RWPE2 (cell line): ENCODE results near the gene DIP2C.

Experiments used
- ATAC-seq: fragments of 200-7000 bp; cut with Tn5 transposase; 3 replicates; pipeline ENCODE4 v1.9.1; 2021; ENCODE audit warnings: low read depth
- DNase-seq: peaks from one replicate; pipeline ENCODE4 v3.0.0-alpha.2; 2020; ENCODE audit warnings: low spot score
- H3K27ac ChIP-seq: fragments of 450-650 bp; 2 replicates; pipeline ENCODE4 v1.5.1; 2017; ENCODE audit warnings: mild to moderate bottlenecking; ENCODE audit not compliant: poor library complexity, severe bottlenecking
- H3K27me3 ChIP-seq: fragments of 250-450 bp; sonication (Bioruptor Pico); 2 replicates; pipeline ENCODE4 v1.5.1; 2021; ENCODE audit warnings: mild to moderate bottlenecking, moderate library complexity; ENCODE audit not compliant: insufficient read depth, poor library complexity, severe bottlenecking
- H3K36me3 ChIP-seq: fragments of 250-450 bp; sonication (Bioruptor Pico); 2 replicates; pipeline ENCODE4 v1.5.1; 2020; ENCODE audit warnings: low read depth, mild to moderate bottlenecking, moderate library complexity
- H3K4me1 ChIP-seq: fragments of 250-450 bp; sonication (Bioruptor Pico); 2 replicates; pipeline ENCODE4 v1.5.1; 2021; ENCODE audit warnings: mild to moderate bottlenecking, moderate library complexity; ENCODE audit not compliant: insufficient read depth, poor library complexity, severe bottlenecking
- H3K4me3 ChIP-seq: fragments of 250-450 bp; sonication (Bioruptor Pico); 2 replicates; pipeline ENCODE4 v1.5.1; 2021; ENCODE audit warnings: mild to moderate bottlenecking, moderate library complexity; ENCODE audit not compliant: severe bottlenecking
- H3K9me3 ChIP-seq: fragments of 250-450 bp; sonication (Bioruptor Pico); 2 replicates; pipeline ENCODE4 v1.5.1; 2021; ENCODE audit warnings: mild to moderate bottlenecking, moderate library complexity; ENCODE audit not compliant: severe bottlenecking
- CTCF ChIP-seq: fragments of 450-650 bp; IDR thresholded peaks from one replicate; pipeline ENCODE4 v1.5.1; 2017; ENCODE audit warnings: mild to moderate bottlenecking, moderate library complexity; ENCODE audit not compliant: poor library complexity, severe bottlenecking

Gene DIP2C

GRCh38 chr10:511849-512191 lies 177.6 kb downstream of the DIP2C start:
- DNase-seq = no peak
- Histone ChIP-seq H3K9me3 (no peaks in the 10 kb centered on the region), H3K4me3 (no peak overlapping the region), H3K4me1 (peaks cover 2% of the 10 kb centered on the region), H3K36me3 (no peaks in the 10 kb centered on the region), H3K27ac (no peak overlapping the region), H3K27me3 (no peaks in the 10 kb centered on the region)
- no peak for ATAC-seq
- TF ChIP-seq CTCF = no peak

- ATAC-seq = peak; percentile 91
- no peaks in the 10 kb centered on the region for H3K9me3 ChIP-seq
- no peaks in the 10 kb centered on the region for H3K36me3 ChIP-seq
- no peak for DNase-seq
- no peaks in the 10 kb centered on the region for H3K27me3 ChIP-seq
- no peak overlapping the region for H3K4me3 ChIP-seq
- H3K27ac ChIP-seq = no peak overlapping the region
- peaks cover 2% of the 10 kb centered on the region for H3K4me1 ChIP-seq
- peak; percentile 92 for TF ChIP-seq CTCF
Measured at GRCh38 chr10:511101-511848, 178.2 kb downstream of the DIP2C start.

GRCh38 chr10:510415-510881 lies 179.0 kb downstream of the DIP2C start:
- no peak for ATAC-seq
- H3K27ac ChIP-seq = no peak overlapping the region

GRCh38 chr10:509361-510102 lies 179.9 kb downstream of the DIP2C start:
- Histone ChIP-seq H3K27ac (no peak overlapping the region), H3K9me3 (no peaks in the 10 kb centered on the region), H3K4me1 (peaks cover 2% of the 10 kb centered on the region), H3K36me3 (no peaks in the 10 kb centered on the region), H3K27me3 (no peaks in the 10 kb centered on the region), H3K4me3 (no peak overlapping the region)
- TF ChIP-seq CTCF = no peak
- DNase-seq = no peak
- no peak for ATAC-seq

More at GRCh38 chr10:510415-510881, 179.0 kb downstream of the DIP2C start:
- Histone ChIP-seq H3K4me3 (no peak overlapping the region), H3K36me3 (no peaks in the 10 kb centered on the region), H3K9me3 (no peaks in the 10 kb centered on the region), H3K27me3 (no peaks in the 10 kb centered on the region), H3K4me1 (peaks cover 2% of the 10 kb centered on the region)
- DNase-seq = no peak
- TF ChIP-seq CTCF = no peak
